Astrocyte (in vitro differentiated cells and primary cell): Measurements from ENCODE around the gene STAG2.

Experiments used
- CTCF ChIP-seq: IDR thresholded peaks from 2 replicates; pipeline ENCODE4 v1.5.1; 2011; ENCODE audit warnings: low read depth, mild to moderate bottlenecking, inconsistent platforms, low read length, moderate library complexity; ENCODE audit not compliant: insufficient read depth
- EZH2 ChIP-seq: IDR thresholded peaks from 2 replicates; pipeline ENCODE4 v1.6.1; 2012; ENCODE audit warnings: mild to moderate bottlenecking, low read length, inconsistent platforms; ENCODE audit not compliant: insufficient read depth

- TF ChIP-seq CTCF (no peak), EZH2 (no peak)
Observed at GRCh38 chrX:124093222-124093621, 131.7 kb downstream of the STAG2 start.
